ENCODE results near the gene ZNF625. TPM values are rescaled to one million over a fixed set of nuclear protein-coding genes. Genes with fewer than 3 reads are reported as not detected.
A peak's percentile ranks its signal among the peaks of the same experiment; 100 is the strongest.

ZNF625 gene
- polyA plus RNA-seq, 1 of the 3 experiments (the other 2 are of a cell fraction) = 1.9 TPM

GRCh38 chr19:12139269-12139668 lies 17.3 kb downstream of the ZNF625 start:
- H3K9me3 ChIP-seq = no peaks in the 10 kb centered on the region
- no peaks in the 10 kb centered on the region for H3K9me2 ChIP-seq
- TF ChIP-seq ZBTB33 (IDR thresholded peaks at IDR 0.05; ENCODE audit: borderline replicate concordance, low read depth) (no peak), POLR2AphosphoS5 (IDR thresholded peaks at IDR 0.05; ENCODE audit: low read depth, low read length) (no peak), CHD2 (IDR thresholded peaks at IDR 0.05; ENCODE audit: low read length, partially characterized antibody) (no peak)
- CTCF ChIA-PET = interaction anchor here (0.9 to 3.4 kb wide), 14 partner anchors 11 to 342 kb away, joined by 3 to 78 read pairs (median 14); partner anchors contain the start of genes ZNF625 and ZNF763
- POLR2A ChIA-PET = interaction anchor here (1.3 kb wide), 1 partner anchor 216 kb away, joined by 3 read pairs; no protein-coding TSS in a partner anchor
- peaks cover 0 to 8% of the 10 kb centered on the region in 2 experiments; a peak in 1 of 4 replicates for H3K4me1 ChIP-seq (ENCODE audit: control insufficient read depth in 1 of 2, insufficient read depth in 2 of 2, low read depth in 1 of 2, low read length in 1 of 2)
- peaks cover 40% of the 10 kb centered on the region for H3K79me2 ChIP-seq (ENCODE audit: insufficient read depth)
- no peaks in the 10 kb centered on the region for H3K27me3 ChIP-seq (ENCODE audit: insufficient read depth)
- H3F3A ChIP-seq (replicated peaks; ENCODE audit: insufficient read depth) = peaks cover 22% of the 10 kb centered on the region
- H4K20me1 ChIP-seq (ENCODE audit: insufficient read depth) = no peaks in the 10 kb centered on the region
- 21% methylated on average over 13 of the region's 13 CpGs for WGBS (ENCODE audit: low lambda C conversion rate)
- peak overlapping the region; percentile 66 to 99 for H3K4me3 ChIP-seq (ENCODE audit: low read depth in 2 of 2, low read length in 1 of 2)
- H2AFZ ChIP-seq (ENCODE audit: low read depth) = peak overlapping the region; percentile 92; the same call in 1 of the 2 replicates
- peak overlapping the region; percentile 89 for H3K9ac ChIP-seq
- DNase-seq = no peak
- peak overlapping the region; percentile 83 to 89; a peak in 3 of 4 replicates for H3K27ac ChIP-seq (ENCODE audit: low read depth in 2 of 2, low read length in 1 of 2)
- H3K36me3 ChIP-seq (replicated peaks in 1 of 2; ENCODE audit: control insufficient read depth in 1 of 2, insufficient read depth in 2 of 2, low read length in 1 of 2) = peaks cover 15 to 58% of the 10 kb centered on the region in 2 experiments
- H3K4me2 ChIP-seq = peak overlapping the region; percentile 86

- peaks cover 19% of the 10 kb centered on the region for H3F3A ChIP-seq (replicated peaks; ENCODE audit: insufficient read depth)
- H4K20me1 ChIP-seq (ENCODE audit: insufficient read depth) = no peaks in the 10 kb centered on the region
- H3K36me3 ChIP-seq (replicated peaks in 1 of 2; ENCODE audit: control insufficient read depth in 1 of 2, insufficient read depth in 2 of 2, low read length in 1 of 2) = peaks cover 27 to 66% of the 10 kb centered on the region in 2 experiments
- peaks cover 17% of the 10 kb centered on the region for H3K9me3 ChIP-seq
- no peak overlapping the region for H3K4me2 ChIP-seq
- H3K27me3 ChIP-seq (ENCODE audit: insufficient read depth) = no peaks in the 10 kb centered on the region
- H3K9ac ChIP-seq = no peak overlapping the region
- no peak overlapping the region for H3K27ac ChIP-seq (ENCODE audit: low read depth in 2 of 2, low read length in 1 of 2)
- POLR2A ChIA-PET = interaction anchor here (1.4 kb wide), 1 partner anchor 78 kb away, joined by 3 read pairs; no protein-coding TSS in a partner anchor
- H2AFZ ChIP-seq (ENCODE audit: low read depth) = no peak overlapping the region
- CTCF ChIA-PET = interaction anchor here (1.2 to 1.9 kb wide), 2 partner anchors 78 to 174 kb away, joined by 3 to 12 read pairs; no protein-coding TSS in a partner anchor
- H3K4me1 ChIP-seq (ENCODE audit: control insufficient read depth in 1 of 2, insufficient read depth in 2 of 2, low read depth in 1 of 2, low read length in 1 of 2) = peaks cover 0 to 8% of the 10 kb centered on the region in 2 experiments; a peak in 1 of 4 replicates
- no peak for DNase-seq
- no peaks in the 10 kb centered on the region for H3K9me2 ChIP-seq
- WGBS (ENCODE audit: low lambda C conversion rate) = 82% methylated on average over 7 of the region's 7 CpGs
- peaks cover 40% of the 10 kb centered on the region for H3K79me2 ChIP-seq (ENCODE audit: insufficient read depth)
- no peak overlapping the region; a peak in 1 of 4 replicates for H3K4me3 ChIP-seq (ENCODE audit: low read depth in 2 of 2, low read length in 1 of 2)
- no peak for TF ChIP-seq IRF3 (IDR thresholded peaks at IDR 0.05; ENCODE audit: low read depth, low read length)
- no peak for TF ChIP-seq ZBTB33 (IDR thresholded peaks at IDR 0.05; ENCODE audit: borderline replicate concordance, low read depth)
- TF ChIP-seq TAF1 (IDR thresholded peaks at IDR 0.05; ENCODE audit: borderline replicate concordance, low read depth, low read length) = no peak
- TF ChIP-seq TCF12 (IDR thresholded peaks at IDR 0.05) = no peak
- no peak for TF ChIP-seq NRF1 (IDR thresholded peaks at IDR 0.05; ENCODE audit: low read depth, low read length)
- no peak for TF ChIP-seq USF2 (IDR thresholded peaks at IDR 0.05; ENCODE audit: borderline replicate concordance, low read depth, low read length)
- TF ChIP-seq MAX (IDR thresholded peaks at IDR 0.05; ENCODE audit: low read depth) = no peak
- TF ChIP-seq SMC3 (IDR thresholded peaks at IDR 0.05; ENCODE audit: low read depth, low read length) = no peak
- TF ChIP-seq EP300 (IDR thresholded peaks at IDR 0.05; ENCODE audit: borderline replicate concordance in 1 of 2, low read depth in 1 of 2, low read length in 1 of 2) = no peak
- TF ChIP-seq MEF2A (IDR thresholded peaks at IDR 0.05; ENCODE audit: borderline replicate concordance, low read depth) = no peak
- TF ChIP-seq CTCF (IDR thresholded peaks at IDR 0.05) = no peak
- TF ChIP-seq RAD21 (IDR thresholded peaks at IDR 0.05; ENCODE audit: low read length) = no peak
- no peak for TF ChIP-seq RXRA (IDR thresholded peaks at IDR 0.05; ENCODE audit: borderline replicate concordance, low read depth)
- TF ChIP-seq POLR2AphosphoS5 (IDR thresholded peaks at IDR 0.05; ENCODE audit: low read depth, low read length) = no peak
Observed at GRCh38 chr19:12137221-12137940, 19.2 kb downstream of the ZNF625 start.

All from SK-N-SH (cell line).